GM19455 (cell line): ENCODE measurements around the gene NCAPD2.
A peak's percentile ranks its signal among the peaks of the same experiment; 100 is the strongest.
"Not testable (repeated sequence)": the region's sequence is repeated elsewhere in the genome, so short reads cannot be mapped to it uniquely, and the experiment has no call there.

Experiments
- ATAC-seq: cut with Tn5 transposase; IDR thresholded peaks from one replicate; pipeline ENCODE4 v1.9.1; 2021; ENCODE audit not compliant: unreplicated experiment

The NCAPD2 gene

DNA sequence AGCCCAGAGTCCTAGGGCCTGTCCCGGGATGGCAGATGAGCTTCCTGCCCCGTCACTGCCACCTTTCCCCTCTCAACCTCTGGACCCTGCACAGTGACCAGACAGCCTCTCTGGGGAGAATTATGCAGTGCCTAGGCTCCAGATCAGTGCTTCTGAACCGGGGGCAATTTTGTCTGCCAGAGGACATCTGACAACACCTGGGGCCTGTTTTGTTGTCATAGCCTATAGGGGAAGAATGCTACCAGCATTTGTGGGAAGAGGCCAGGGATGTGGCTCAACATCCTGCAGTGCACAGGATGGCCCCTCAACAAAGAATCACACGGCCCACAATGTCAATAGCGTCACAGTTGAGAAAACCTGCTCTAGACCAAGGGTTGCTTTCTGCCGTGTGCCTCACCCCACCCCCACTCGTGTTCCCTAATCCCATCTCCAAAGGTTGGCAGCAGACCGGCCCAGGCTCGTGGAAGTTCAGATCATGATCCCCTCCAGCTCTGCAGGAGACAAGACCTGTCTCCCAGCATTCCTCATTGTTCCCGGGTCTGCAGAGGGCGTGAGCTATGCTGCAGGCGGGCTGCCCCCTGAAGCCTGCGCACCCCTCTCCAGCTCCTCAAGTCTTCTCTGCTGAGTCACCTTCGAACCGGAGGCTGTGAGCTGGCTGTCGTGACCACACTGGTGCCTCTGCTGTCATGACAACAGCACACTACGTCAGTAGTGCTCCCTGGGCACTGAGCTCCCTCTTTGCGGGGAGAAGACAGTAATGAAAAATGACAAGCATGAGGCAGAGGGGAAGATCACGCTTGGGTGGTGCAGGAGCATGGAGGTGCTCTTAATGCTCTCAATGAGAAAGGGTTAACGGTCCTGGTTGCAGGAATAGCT, 38.4 kb downstream of the NCAPD2 start:
- no peak for ATAC-seq

DNA sequence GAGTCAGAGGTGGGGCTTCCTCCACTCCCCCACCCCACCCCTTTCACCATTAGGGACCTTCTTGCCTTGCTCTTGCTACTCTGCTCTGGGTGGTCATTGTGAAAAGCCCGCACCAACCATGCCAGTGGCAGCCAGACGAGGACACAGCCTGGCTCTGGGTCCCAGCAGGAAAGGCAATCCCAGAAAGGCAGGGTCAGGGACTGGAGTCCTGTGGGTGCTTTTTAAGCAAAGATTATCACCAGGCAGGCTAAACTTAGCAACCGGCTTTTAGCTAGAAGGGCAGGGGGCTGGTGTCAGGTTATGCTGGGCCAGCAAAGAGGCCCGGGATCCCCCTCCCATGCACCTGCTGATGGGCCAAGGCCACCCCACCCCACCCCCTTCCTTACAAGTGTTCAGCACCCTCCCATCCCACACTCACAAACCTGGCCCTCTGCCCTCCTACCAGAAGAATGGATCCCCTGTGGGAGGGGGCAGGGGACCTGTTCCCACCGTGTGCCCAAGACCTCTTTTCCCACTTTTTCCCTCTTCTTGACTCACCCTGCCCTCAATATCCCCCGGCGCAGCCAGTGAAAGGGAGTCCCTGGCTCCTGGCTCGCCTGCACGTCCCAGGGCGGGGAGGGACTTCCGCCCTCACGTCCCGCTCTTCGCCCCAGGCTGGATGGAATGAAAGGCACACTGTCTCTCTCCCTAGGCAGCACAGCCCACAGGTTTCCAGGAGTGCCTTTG, 39.2 kb downstream of the NCAPD2 start:
- ATAC-seq: peak; percentile 3

- ATAC-seq: peak; percentile 12
Observed at GRCh38 chr12:6533653-6533922, 39.7 kb downstream of the NCAPD2 start.

GRCh38 chr12:6533923-6534694, 40.2 kb downstream of the NCAPD2 start, which contains the start of gene GAPDH:
Gene GAPDH, plus strand, starts transcription at chr12:6534517. Its CDS starts 316 bp downstream, at chr12:6534833.
- peak; percentile 56 for ATAC-seq

DNA sequence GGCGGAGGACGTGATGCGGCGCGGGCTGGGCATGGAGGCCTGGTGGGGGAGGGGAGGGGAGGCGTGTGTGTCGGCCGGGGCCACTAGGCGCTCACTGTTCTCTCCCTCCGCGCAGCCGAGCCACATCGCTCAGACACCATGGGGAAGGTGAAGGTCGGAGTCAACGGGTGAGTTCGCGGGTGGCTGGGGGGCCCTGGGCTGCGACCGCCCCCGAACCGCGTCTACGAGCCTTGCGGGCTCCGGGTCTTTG, 40.7 kb downstream of the NCAPD2 start:
- ATAC-seq: no peak

GRCh38 chr12:6534945-6535696, 41.2 kb downstream of the NCAPD2 start:
- ATAC-seq: peak; percentile 1

- no peak for ATAC-seq
Observed at GRCh38 chr12:6535697-6535946, 41.7 kb downstream of the NCAPD2 start.

DNA sequence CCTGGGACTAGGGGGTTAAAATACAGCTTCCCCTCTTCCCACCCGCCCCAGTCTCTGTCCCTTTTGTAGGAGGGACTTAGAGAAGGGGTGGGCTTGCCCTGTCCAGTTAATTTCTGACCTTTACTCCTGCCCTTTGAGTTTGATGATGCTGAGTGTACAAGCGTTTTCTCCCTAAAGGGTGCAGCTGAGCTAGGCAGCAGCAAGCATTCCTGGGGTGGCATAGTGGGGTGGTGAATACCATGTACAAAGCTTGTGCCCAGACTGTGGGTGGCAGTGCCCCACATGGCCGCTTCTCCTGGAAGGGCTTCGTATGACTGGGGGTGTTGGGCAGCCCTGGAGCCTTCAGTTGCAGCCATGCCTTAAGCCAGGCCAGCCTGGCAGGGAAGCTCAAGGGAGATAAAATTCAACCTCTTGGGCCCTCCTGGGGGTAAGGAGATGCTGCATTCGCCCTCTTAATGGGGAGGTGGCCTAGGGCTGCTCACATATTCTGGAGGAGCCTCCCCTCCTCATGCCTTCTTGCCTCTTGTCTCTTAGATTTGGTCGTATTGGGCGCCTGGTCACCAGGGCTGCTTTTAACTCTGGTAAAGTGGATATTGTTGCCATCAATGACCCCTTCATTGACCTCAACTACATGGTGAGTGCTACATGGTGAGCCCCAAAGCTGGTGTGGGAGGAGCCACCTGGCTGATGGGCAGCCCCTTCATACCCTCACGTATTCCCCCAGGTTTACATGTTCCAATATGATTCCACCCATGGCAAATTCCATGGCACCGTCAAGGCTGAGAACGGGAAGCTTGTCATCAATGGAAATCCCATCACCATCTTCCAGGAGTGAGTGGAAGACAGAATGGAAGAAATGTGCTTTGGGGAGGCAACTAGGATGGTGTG, 42.3 kb downstream of the NCAPD2 start:
- ATAC-seq: no peak

DNA sequence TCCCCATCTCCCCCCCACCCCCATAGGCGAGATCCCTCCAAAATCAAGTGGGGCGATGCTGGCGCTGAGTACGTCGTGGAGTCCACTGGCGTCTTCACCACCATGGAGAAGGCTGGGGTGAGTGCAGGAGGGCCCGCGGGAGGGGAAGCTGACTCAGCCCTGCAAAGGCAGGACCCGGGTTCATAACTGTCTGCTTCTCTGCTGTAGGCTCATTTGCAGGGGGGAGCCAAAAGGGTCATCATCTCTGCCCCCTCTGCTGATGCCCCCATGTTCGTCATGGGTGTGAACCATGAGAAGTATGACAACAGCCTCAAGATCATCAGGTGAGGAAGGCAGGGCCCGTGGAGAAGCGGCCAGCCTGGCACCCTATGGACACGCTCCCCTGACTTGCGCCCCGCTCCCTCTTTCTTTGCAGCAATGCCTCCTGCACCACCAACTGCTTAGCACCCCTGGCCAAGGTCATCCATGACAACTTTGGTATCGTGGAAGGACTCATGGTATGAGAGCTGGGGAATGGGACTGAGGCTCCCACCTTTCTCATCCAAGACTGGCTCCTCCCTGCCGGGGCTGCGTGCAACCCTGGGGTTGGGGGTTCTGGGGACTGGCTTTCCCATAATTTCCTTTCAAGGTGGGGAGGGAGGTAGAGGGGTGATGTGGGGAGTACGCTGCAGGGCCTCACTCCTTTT, 43.1 kb downstream of the NCAPD2 start:
- ATAC-seq: no peak

DNA sequence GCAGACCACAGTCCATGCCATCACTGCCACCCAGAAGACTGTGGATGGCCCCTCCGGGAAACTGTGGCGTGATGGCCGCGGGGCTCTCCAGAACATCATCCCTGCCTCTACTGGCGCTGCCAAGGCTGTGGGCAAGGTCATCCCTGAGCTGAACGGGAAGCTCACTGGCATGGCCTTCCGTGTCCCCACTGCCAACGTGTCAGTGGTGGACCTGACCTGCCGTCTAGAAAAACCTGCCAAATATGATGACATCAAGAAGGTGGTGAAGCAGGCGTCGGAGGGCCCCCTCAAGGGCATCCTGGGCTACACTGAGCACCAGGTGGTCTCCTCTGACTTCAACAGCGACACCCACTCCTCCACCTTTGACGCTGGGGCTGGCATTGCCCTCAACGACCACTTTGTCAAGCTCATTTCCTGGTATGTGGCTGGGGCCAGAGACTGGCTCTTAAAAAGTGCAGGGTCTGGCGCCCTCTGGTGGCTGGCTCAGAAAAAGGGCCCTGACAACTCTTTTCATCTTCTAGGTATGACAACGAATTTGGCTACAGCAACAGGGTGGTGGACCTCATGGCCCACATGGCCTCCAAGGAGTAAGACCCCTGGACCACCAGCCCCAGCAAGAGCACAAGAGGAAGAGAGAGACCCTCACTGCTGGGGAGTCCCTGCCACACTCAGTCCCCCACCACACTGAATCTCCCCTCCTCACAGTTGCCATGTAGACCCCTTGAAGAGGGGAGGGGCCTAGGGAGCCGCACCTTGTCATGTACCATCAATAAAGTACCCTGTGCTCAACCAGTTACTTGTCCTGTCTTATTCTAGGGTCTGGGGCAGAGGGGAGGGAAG, 43.9 kb downstream of the NCAPD2 start:
- ATAC-seq: not testable (repeated sequence)

GRCh38 chr12:6538420-6539313, 44.8 kb downstream of the NCAPD2 start:
- no peak for ATAC-seq

DNA sequence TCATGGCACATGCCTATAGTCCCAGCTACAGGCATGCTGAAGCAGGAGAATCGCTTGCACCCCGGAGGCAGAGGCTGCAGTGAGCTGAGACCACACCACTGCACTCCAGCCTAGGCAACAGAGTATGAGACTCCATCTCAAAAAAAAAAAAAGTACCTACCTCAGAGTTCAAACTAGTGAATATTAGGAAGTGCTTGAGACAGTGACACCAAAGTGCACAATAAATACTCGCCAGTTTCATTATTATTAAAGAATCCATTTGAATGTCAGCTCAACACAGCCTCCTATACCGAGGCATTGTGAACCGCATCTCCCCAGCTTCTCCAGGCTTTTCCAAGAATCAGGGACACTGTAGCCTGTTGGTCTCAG, 45.4 kb downstream of the NCAPD2 start:
- ATAC-seq: no peak

GRCh38 chr12:6539707-6540134, 45.8 kb downstream of the NCAPD2 start:
- no peak for ATAC-seq

DNA sequence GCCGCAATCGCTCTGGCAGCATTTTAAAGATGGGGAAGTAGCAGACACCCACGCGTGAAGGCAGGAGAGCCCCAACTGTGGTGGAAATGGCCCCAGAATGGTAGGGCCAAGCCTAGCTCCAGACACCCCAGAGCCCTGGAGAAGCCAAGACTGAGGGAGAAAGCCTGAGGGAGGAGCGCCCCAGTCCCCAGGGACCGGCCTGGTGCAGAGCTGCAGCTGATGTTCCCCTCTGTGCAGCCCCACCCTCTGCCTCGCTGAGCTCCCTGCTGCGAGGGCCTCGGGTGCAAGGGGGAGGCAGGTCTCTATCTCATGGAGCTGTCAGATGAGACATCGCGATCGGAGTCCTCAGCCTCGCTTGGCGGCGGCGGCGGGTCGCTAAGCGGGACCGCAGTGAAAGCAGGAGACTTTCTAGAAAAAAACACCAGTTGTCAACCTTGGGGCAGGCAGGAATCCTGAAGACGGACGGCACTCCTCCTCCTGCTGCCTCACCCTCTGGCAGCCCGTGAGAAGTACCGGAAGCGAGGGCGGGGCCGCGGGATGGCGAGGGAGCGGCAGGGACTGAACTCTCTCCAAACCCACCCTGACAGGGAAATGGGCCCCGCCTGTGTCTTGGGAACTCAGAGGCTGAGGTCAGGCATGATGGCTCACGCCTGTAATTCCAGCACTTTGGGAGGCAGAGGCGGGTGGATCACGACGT, 46.4 kb downstream of the NCAPD2 start:
- ATAC-seq: no peak

DNA sequence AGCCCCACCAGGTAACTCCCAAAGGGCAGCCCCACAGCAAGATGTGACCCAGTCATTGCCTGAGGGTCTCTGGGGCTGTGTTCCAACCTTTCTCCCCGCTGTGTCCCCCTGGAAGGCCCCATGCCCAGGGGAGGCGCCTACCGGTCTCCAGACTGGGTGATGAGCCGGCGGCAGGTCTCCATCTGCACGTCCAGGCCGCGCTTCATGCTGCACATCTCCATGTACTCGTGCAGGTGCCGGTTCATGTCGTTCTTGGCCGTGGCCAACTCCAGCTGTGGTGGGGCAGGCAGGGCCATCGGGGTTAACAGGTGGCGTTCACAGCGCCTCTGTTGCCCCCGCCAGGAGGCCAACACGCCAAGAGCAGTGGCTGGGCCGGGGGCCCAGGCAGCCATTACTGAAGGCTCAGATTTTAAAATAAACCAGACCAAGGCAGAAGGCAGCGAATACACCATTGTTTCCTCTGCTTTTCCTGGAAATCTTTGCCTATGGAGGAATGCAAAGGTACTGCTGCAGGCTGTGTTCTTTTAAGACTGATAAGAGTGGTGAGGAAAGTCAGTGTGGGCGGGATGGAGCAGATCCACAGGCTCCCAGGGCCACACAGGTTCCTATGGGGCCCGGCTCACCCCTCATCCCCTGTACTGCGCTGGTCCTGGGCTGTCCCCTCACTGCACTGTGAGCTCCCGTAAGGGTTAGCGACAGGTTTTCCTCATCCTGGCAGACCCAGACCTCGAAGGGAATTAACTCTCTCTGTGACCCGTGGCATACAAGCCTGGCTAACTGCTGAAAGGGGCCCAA, 47.7 kb downstream of the NCAPD2 start:
- no peak for ATAC-seq

DNA sequence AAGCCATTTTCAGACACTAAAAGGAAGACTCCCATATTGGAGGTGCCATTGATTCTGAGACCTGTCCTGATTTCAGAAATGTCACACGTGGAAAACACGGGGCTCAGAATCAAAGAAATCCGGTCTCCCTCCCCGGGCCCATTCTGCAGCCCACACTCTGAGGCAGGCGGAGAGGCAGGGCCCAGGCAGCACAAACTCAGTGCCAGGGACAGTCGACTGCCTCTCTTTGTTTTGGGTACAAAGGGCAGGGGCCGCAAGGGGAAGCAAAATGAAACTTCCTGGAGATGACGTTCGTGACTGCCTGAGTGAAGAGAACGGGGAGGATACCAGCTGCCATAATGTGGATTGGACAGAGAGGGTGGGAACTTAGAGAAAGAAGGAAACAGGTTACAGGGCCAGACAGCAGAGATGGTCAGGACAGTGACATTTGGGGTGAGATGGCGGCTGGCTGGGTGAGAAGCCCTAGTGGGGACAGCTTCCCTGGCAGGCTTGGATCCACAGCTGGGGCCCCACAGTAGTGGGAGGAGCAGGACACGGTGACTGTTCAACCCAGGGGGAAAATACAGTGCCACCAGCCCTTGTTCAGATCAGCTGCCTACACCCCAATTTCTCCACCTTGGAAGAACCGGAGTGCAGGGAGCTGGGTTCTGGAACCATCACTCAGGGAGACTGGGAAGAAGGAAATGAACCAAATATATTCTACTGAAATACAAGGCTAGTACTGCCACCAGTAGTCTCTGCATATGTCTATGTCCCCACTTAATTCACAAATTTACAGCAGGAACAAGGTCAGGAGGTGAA, 48.5 kb downstream of the NCAPD2 start:
- no peak for ATAC-seq
